Loucy (cell line): ENCODE measurements around the gene OR52E4.

Experiments
- H2AFZ ChIP-seq: fragments of 200-600 bp; sonication (generic); 2 replicates; pipeline ENCODE4 v1.6.0; 2016; ENCODE audit warnings: antibody characterized with exemption, mild to moderate bottlenecking, low read length, moderate library complexity
- H3F3A ChIP-seq: fragments of 200-600 bp; 2 replicates; pipeline ENCODE4 v1.6.0; 2016; ENCODE audit warnings: antibody characterized with exemption, low read depth, mild to moderate bottlenecking
- H3K27me3 ChIP-seq: fragments of 200-600 bp; sonication (generic); 2 replicates; pipeline ENCODE4 v1.6.1; 2014; ENCODE audit warnings: low read length, mild to moderate bottlenecking; ENCODE audit not compliant: insufficient read depth, poor library complexity, severe bottlenecking
- H3K36me3 ChIP-seq: fragments of 200-600 bp; sonication (generic); 2 replicates; pipeline ENCODE4 v1.6.1; 2016; ENCODE audit warnings: low read length; ENCODE audit not compliant: insufficient read depth
- H3K4me1 ChIP-seq: fragments of 200-600 bp; sonication (generic); 2 replicates; pipeline ENCODE4 v1.5.1; 2014; ENCODE audit warnings: low read length, mild to moderate bottlenecking; ENCODE audit not compliant: insufficient read depth, poor library complexity, severe bottlenecking
- H3K4me2 ChIP-seq: fragments of 200-600 bp; sonication (generic); 2 replicates; pipeline ENCODE4 v1.6.0; 2014; ENCODE audit warnings: antibody characterized with exemption, low read length, low read depth, mild to moderate bottlenecking; ENCODE audit not compliant: poor library complexity, severe bottlenecking
- H3K4me3 ChIP-seq: fragments of 200-600 bp; sonication (generic); 2 replicates; pipeline ENCODE4 v1.5.1; 2014; ENCODE audit warnings: low read length, mild to moderate bottlenecking, mixed read lengths; ENCODE audit not compliant: poor library complexity, severe bottlenecking
- H3K79me2 ChIP-seq: fragments of 200-600 bp; sonication (generic); 2 replicates; pipeline ENCODE4 v1.6.1; 2014; ENCODE audit warnings: low read length; ENCODE audit not compliant: insufficient read depth
- H3K9ac ChIP-seq: fragments of 200-600 bp; sonication (generic); 2 replicates; pipeline ENCODE4 v1.6.0; 2014; ENCODE audit warnings: mild to moderate bottlenecking, low read depth, low read length, moderate library complexity; ENCODE audit not compliant: poor library complexity, severe bottlenecking
- H3K9me2 ChIP-seq: fragments of 200-600 bp; sonication (generic); replicated peaks from 2 replicates; pipeline ENCODE4 v1.6.1; 2016; ENCODE audit warnings: low read depth, low read length, mixed read lengths
- H3K9me3 ChIP-seq: fragments of 200-600 bp; sonication (generic); 2 replicates; pipeline ENCODE4 v1.6.1; 2014; ENCODE audit warnings: mild to moderate bottlenecking, antibody characterized with exemption, low read length, low read depth; ENCODE audit not compliant: insufficient read depth
- H4K20me1 ChIP-seq: fragments of 200-600 bp; sonication (generic); 2 replicates; pipeline ENCODE4 v1.6.0; 2014; ENCODE audit warnings: antibody characterized with exemption, low read length, mild to moderate bottlenecking; ENCODE audit not compliant: insufficient read depth, poor library complexity, severe bottlenecking
- CTCF ChIP-seq: fragments of 200-600 bp; sonication (generic); conservative IDR thresholded peaks from 2 replicates; pipeline ENCODE4 v1.5.1; 2014; ENCODE audit warnings: mild to moderate bottlenecking, antibody characterized with exemption, low read length
- EZH2phosphoT487 ChIP-seq: fragments of 200-600 bp; IDR thresholded peaks from 2 replicates; pipeline ENCODE4 v1.6.1; 2018; ENCODE audit warnings: antibody characterized with exemption, mild to moderate bottlenecking, moderate library complexity, borderline replicate concordance

OR52E4 gene

DNA sequence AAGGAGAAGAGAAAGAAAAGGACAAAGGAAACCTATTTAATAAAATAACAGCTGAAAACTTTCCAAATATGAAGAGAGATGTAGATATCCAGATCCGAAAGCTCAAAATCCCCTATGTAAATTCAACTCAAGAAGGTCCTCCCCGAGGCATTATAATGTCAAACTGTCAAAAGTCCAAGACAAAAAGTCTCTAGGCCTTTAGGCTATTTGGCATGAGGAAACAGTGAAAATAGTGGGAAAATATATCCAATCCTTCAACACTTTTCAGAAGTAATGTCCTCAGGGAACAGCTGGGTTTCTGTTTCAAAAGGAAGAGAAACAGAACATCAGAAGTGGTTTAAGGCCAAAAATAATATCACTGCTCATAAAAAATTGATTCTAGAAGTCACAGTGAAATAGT, 1.9 kb upstream of the OR52E4 start:
- H3K9me2 ChIP-seq, result no peaks in the 10 kb centered on the region
- H3K4me3 ChIP-seq, result no peak overlapping the region

GRCh38 chr11:5881756-5882155, 1.3 kb downstream of the OR52E4 start:
- no peaks in the 10 kb centered on the region for H3K36me3 ChIP-seq
- no peaks in the 10 kb centered on the region for H3K79me2 ChIP-seq
- no peaks in the 10 kb centered on the region for H4K20me1 ChIP-seq
- H3K27me3 ChIP-seq, result no peaks in the 10 kb centered on the region
- no peak overlapping the region for H3K9ac ChIP-seq
- TF ChIP-seq EZH2phosphoT487 (no peak), CTCF (no peak)
- no peaks in the 10 kb centered on the region for H3K9me3 ChIP-seq
- H3K4me1 ChIP-seq, result no peaks in the 10 kb centered on the region
- no peak overlapping the region for H2AFZ ChIP-seq
- H3K9me2 ChIP-seq, result no peaks in the 10 kb centered on the region
- no peak overlapping the region for H3K4me2 ChIP-seq
- H3K4me3 ChIP-seq, result no peak overlapping the region
- no peaks in the 10 kb centered on the region for H3F3A ChIP-seq

More for the DNA sequence above, 1.9 kb upstream of the OR52E4 start:
- H3K27me3 ChIP-seq, result no peaks in the 10 kb centered on the region
- H3K9me3 ChIP-seq, result no peaks in the 10 kb centered on the region
- no peak overlapping the region for H3K9ac ChIP-seq
- no peaks in the 10 kb centered on the region for H3K79me2 ChIP-seq
- H3K4me2 ChIP-seq, result no peak overlapping the region
- no peak for TF ChIP-seq CTCF
- no peak for TF ChIP-seq EZH2phosphoT487
- no peaks in the 10 kb centered on the region for H3K36me3 ChIP-seq
- H3F3A ChIP-seq, result no peaks in the 10 kb centered on the region
- H4K20me1 ChIP-seq, result no peaks in the 10 kb centered on the region
- no peak overlapping the region for H2AFZ ChIP-seq
- no peaks in the 10 kb centered on the region for H3K4me1 ChIP-seq

DNA sequence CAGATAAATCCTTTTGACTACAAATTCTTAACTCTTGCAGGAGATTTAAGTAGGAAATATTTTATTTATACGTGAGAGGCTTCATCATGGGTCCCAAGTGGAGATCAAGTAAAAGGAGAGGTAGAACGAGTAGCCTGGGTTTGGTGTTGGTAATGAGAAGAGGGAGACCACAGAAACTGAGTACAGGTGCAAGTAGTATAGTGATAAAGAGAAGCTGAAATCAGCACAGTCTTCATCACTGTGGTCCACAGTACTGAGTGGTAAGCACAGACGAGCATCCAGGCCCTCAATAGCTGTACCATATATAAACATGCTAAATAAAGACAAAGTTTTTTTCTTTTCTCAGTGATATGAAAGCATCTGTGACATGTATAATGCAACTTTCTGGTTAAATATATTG, 6.7 kb downstream of the OR52E4 start:
- no peaks in the 10 kb centered on the region for H3K79me2 ChIP-seq
- no peak overlapping the region for H2AFZ ChIP-seq
- H3K4me1 ChIP-seq, result no peaks in the 10 kb centered on the region
- H3K4me3 ChIP-seq, result no peak overlapping the region
- no peaks in the 10 kb centered on the region for H3F3A ChIP-seq
- no peaks in the 10 kb centered on the region for H4K20me1 ChIP-seq
- no peaks in the 10 kb centered on the region for H3K27me3 ChIP-seq
- H3K9ac ChIP-seq, result no peak overlapping the region
- no peaks in the 10 kb centered on the region for H3K36me3 ChIP-seq
- H3K9me3 ChIP-seq, result no peaks in the 10 kb centered on the region
- no peak for TF ChIP-seq EZH2phosphoT487
- H3K4me2 ChIP-seq, result no peak overlapping the region
- H3K9me2 ChIP-seq, result no peaks in the 10 kb centered on the region

DNA sequence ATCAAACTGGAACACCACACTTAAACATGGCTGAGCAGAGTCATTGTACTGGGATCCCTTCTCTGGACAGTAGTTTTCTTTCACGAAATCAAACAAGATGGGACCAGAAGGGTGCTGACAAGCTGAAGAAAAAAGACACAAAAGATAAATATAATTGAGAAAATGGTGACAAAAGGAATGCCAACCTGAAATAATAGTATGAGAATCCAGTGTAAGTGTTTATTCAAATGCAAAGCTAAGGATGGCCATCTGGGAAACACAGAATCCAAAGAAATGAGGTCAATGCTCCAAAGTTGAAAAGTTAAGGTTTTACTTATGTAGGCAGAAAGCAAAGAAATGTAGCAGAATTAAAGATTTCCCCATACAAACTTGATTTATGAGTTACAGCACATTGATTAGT, 7.2 kb downstream of the OR52E4 start:
- H3K4me2 ChIP-seq, result no peak overlapping the region
- no peaks in the 10 kb centered on the region for H4K20me1 ChIP-seq
- H3K36me3 ChIP-seq, result no peaks in the 10 kb centered on the region
- H3F3A ChIP-seq, result no peaks in the 10 kb centered on the region
- H3K9me3 ChIP-seq, result no peaks in the 10 kb centered on the region
- no peak overlapping the region for H2AFZ ChIP-seq
- H3K4me1 ChIP-seq, result no peaks in the 10 kb centered on the region
- no peaks in the 10 kb centered on the region for H3K9me2 ChIP-seq
- H3K27me3 ChIP-seq, result no peaks in the 10 kb centered on the region
- TF ChIP-seq EZH2phosphoT487, result no peak
- TF ChIP-seq CTCF, result no peak
- no peak overlapping the region for H3K9ac ChIP-seq
- H3K4me3 ChIP-seq, result no peak overlapping the region
- H3K79me2 ChIP-seq, result no peaks in the 10 kb centered on the region
